K562 (cell line): Measurements from ENCODE around the gene PRXL2A. TPM values are rescaled to one million over a fixed set of nuclear protein-coding genes. Genes with fewer than 3 reads are reported as not detected.
A peak's percentile ranks its signal among the peaks of the same experiment; 100 is the strongest.

Experiments used
- GTF2B ChIP-seq: IDR thresholded peaks from 2 replicates; pipeline ENCODE4 v1.6.1; 2011; ENCODE audit not compliant: insufficient read length; ENCODE audit errors: extremely low read depth
- JUNB ChIP-seq: fragments of 450-650 bp; formaldehyde crosslinking; conservative IDR thresholded peaks from 2 replicates; pipeline ENCODE4 v1.4.0; 2020; ENCODE audit warnings: mild to moderate bottlenecking
- KDM1A ChIP-seq, 2 experiments: fragments of 450-650 bp; IDR thresholded peaks; 2 replicates each; pipeline ENCODE4 v1.6.1; 2016; ENCODE audit warnings: mild to moderate bottlenecking in 2 of 2
- MIER1 ChIP-seq: fragments of 450-650 bp; IDR thresholded peaks from 2 replicates; pipeline ENCODE4 v1.6.1; 2016; ENCODE audit warnings: antibody characterized with exemption, mild to moderate bottlenecking, low read depth
- PCBP2 ChIP-seq: fragments of 200-400 bp; formaldehyde crosslinking; IDR thresholded peaks from 2 replicates; pipeline ENCODE4 v1.6.1; 2018; ENCODE audit warnings: low read length, low read depth, mild to moderate bottlenecking, moderate library complexity; ENCODE audit not compliant: poor library complexity, severe bottlenecking
- POU5F1 ChIP-seq: fragments of 150-350 bp; IDR thresholded peaks from 2 replicates; pipeline ENCODE4 v1.6.1; 2014; ENCODE audit warnings: borderline replicate concordance, low read length, low read depth, mild to moderate bottlenecking; ENCODE audit not compliant: partially characterized antibody
- RFX7 ChIP-seq: fragments of 250-450 bp; sonication (Bioruptor Pico); IDR thresholded peaks from 2 replicates; pipeline ENCODE4 v1.5.1; 2021; ENCODE audit warnings: mild to moderate bottlenecking
- ZBTB2 ChIP-seq: fragments of 450-650 bp; IDR thresholded peaks from 2 replicates; pipeline ENCODE4 v1.6.1; 2016; ENCODE audit warnings: antibody characterized with exemption
- ZBTB7A ChIP-seq: IDR thresholded peaks from 2 replicates; pipeline ENCODE4 v1.6.1; 2011; ENCODE audit warnings: low read depth, mild to moderate bottlenecking, low read length, moderate library complexity, borderline replicate concordance; ENCODE audit not compliant: control insufficient read depth
- ZNF3 ChIP-seq: fragments of 250-450 bp; sonication (Bioruptor Pico); IDR thresholded peaks from 2 replicates; pipeline ENCODE4 v1.5.0; 2021; ENCODE audit warnings: mild to moderate bottlenecking, moderate library complexity
- ZNF311 ChIP-seq: fragments of 250-450 bp; sonication (Bioruptor Pico); IDR thresholded peaks from 2 replicates; pipeline ENCODE4 v1.4.0; 2020; ENCODE audit warnings: mild to moderate bottlenecking, moderate library complexity
- ZNF436 ChIP-seq: fragments of 250-450, 450-650 bp; sonication (Bioruptor Pico); formaldehyde crosslinking; IDR thresholded peaks from 2 replicates; pipeline ENCODE4 v1.7.0; 2020; ENCODE audit warnings: mild to moderate bottlenecking
- ZNF57 ChIP-seq: fragments of 450-650 bp; formaldehyde crosslinking; IDR thresholded peaks from 2 replicates; pipeline ENCODE4 v1.4.0; 2020; ENCODE audit warnings: mild to moderate bottlenecking, moderate library complexity
- polyA plus RNA-seq, 8 experiments: library from polyadenylated mRNA; depleted of rRNA in 4 of 8; stranded (reverse) in 5 of 8; unstranded in 3 of 8; fragments of >200 nt; fragmentation: Nextera tagmentation in 2 of 8; fragmentation: Illumina TruSeq in 1 of 8; extraction: Ambion mirVana in 2 of 8; extraction: Trizol in 1 of 8; gene quantifications; 2 replicates each; pipeline versions ENCODE4 v1.2.1 to v1.2.3, GENCODE V29; 2011 to 2014; ENCODE audit warnings: inconsistent platforms in 1 of 8, missing spikeins in 1 of 8
- total RNA-seq, 7 experiments: library from RNA; depleted of rRNA in 6 of 7; stranded (reverse); fragments of >200 nt in 6 of 7; fragmentation: Illumina TruSeq in 2 of 7; extraction: Trizol in 2 of 7; gene quantifications; 2 replicates each; pipeline versions ENCODE4 v1.2.1 to v1.2.3, GENCODE V29; 2011 to 2021; ENCODE audit warnings: low replicate concordance in 1 of 7
- TF ChIP-seq, protein P1 (sequence below): fragments of 250-450 bp; sonication (Bioruptor Pico); IDR thresholded peaks from 2 replicates; pipeline ENCODE4 v1.4.0; 2020; ENCODE audit warnings: mild to moderate bottlenecking, moderate library complexity
- TF ChIP-seq, protein P2 (sequence below), 2 experiments: fragments of 450-650 bp in 1 of 2; sonication (generic) in 1 of 2; formaldehyde crosslinking; conservative IDR thresholded peaks; 2 replicates each; pipeline versions ENCODE4 v1.4.0 to v1.8.1; 2020 to 2022; ENCODE audit warnings: mild to moderate bottlenecking in 1 of 2, missing genetic modification reagents in 1 of 2

PRXL2A gene
- total and polyA plus RNA-seq, 9 of the 15 experiments (the other 6 are each of a cell fraction or from before 2014, with no cell fraction given), result 0.14 to 1.2 (median 0.75) TPM

GRCh38 chr10:80453056-80453841 lies 44.9 kb downstream of the PRXL2A start (continued):
- TF ChIP-seq, protein P1, sequence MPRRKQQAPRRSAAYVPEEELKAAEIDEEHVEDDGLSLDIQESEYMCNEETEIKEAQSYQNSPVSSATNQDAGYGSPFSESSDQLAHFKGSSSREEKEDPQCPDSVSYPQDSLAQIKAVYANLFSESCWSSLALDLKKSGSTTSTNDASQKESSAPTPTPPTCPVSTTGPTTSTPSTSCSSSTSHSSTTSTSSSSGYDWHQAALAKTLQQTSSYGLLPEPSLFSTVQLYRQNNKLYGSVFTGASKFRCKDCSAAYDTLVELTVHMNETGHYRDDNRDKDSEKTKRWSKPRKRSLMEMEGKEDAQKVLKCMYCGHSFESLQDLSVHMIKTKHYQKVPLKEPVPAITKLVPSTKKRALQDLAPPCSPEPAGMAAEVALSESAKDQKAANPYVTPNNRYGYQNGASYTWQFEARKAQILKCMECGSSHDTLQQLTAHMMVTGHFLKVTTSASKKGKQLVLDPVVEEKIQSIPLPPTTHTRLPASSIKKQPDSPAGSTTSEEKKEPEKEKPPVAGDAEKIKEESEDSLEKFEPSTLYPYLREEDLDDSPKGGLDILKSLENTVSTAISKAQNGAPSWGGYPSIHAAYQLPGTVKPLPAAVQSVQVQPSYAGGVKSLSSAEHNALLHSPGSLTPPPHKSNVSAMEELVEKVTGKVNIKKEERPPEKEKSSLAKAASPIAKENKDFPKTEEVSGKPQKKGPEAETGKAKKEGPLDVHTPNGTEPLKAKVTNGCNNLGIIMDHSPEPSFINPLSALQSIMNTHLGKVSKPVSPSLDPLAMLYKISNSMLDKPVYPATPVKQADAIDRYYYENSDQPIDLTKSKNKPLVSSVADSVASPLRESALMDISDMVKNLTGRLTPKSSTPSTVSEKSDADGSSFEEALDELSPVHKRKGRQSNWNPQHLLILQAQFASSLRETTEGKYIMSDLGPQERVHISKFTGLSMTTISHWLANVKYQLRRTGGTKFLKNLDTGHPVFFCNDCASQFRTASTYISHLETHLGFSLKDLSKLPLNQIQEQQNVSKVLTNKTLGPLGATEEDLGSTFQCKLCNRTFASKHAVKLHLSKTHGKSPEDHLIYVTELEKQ (CRISPR knock-in tag), result no peak
- TF ChIP-seq KDM1A (IDR thresholded peaks at IDR 0.05) (peak; percentile 71 to 76; a peak in 3 of 4 replicates), PCBP2 (no peak), POU5F1 (no peak), ZBTB2 (0 out of 2 replicates have a peak, but pooled peaks have one; percentile 22), ZNF3 (CRISPR knock-in tag) (no peak), ZBTB7A (0 out of 2 replicates have a peak, but pooled peaks have one; percentile 16), ZNF57 (CRISPR knock-in tag) (no peak), ZNF436 (CRISPR knock-in tag) (no peak), MIER1 (no peak), ZNF311 (CRISPR knock-in tag) (no peak), RFX7 (no peak), GTF2B (no peak), JUNB (CRISPR knock-in tag) (no peak)
- TF ChIP-seq, protein P2, sequence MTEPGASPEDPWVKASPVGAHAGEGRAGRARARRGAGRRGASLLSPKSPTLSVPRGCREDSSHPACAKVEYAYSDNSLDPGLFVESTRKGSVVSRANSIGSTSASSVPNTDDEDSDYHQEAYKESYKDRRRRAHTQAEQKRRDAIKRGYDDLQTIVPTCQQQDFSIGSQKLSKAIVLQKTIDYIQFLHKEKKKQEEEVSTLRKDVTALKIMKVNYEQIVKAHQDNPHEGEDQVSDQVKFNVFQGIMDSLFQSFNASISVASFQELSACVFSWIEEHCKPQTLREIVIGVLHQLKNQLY (CRISPR knock-in tag; conservative IDR thresholded peaks at IDR 0.05), result no peak
